Activated naive CD4-positive, alpha-beta T cell treated with anti-CD3 and anti-CD28 coated beads, Interleukin-2, amount 10 ng/mL, durations not matched to agents 7 days and 5 days (primary cell): ENCODE data around the gene SLC16A1.

Source experiments
- CTCF ChIA-PET: fragments of 350-600 bp; sonication (Branson Sonifier 250); formaldehyde crosslinking; loops from one replicate; lab custom pipeline; 2021; ENCODE audit warnings: antibody characterized with exemption; lab: Charles Lee
- DNase-seq: peaks from one replicate; pipeline ENCODE4 v3.0.0-alpha.2; 2020
- H3K27ac Mint-ChIP-seq: one replicate; pipeline ENCODE4 v1.8.0; 2021; ENCODE audit warnings: mild to moderate bottlenecking, moderate library complexity, mixed read lengths
- H3K27me3 Mint-ChIP-seq: one replicate; pipeline ENCODE4 v1.8.0; 2021; ENCODE audit warnings: mild to moderate bottlenecking, mixed read lengths
- H3K36me3 Mint-ChIP-seq: one replicate; pipeline ENCODE4 v1.8.0; 2021; ENCODE audit warnings: mixed read lengths
- H3K4me1 Mint-ChIP-seq: one replicate; pipeline ENCODE4 v1.8.0; 2021; ENCODE audit warnings: mixed read lengths
- H3K4me3 Mint-ChIP-seq: one replicate; pipeline ENCODE4 v1.8.0; 2021; ENCODE audit warnings: mild to moderate bottlenecking, moderate library complexity, mixed read lengths
- H3K9me3 Mint-ChIP-seq: one replicate; pipeline ENCODE4 v1.8.0; 2021; ENCODE audit warnings: mixed read lengths

The SLC16A1 gene

GRCh38 chr1:112954945-112955772, 837 bp downstream of the SLC16A1 start:
- peaks cover 27% of the 10 kb centered on the region for H3K36me3 Mint-ChIP-seq
- H3K4me3 Mint-ChIP-seq: peak overlapping the region; percentile 75
- peak overlapping the region; percentile 100 for H3K27ac Mint-ChIP-seq
- H3K27me3 Mint-ChIP-seq: no peaks in the 10 kb centered on the region
- DNase-seq: peak; percentile 70
- CTCF ChIA-PET: interaction anchor here (0.9 to 1.9 kb wide), 4 partner anchors 17 to 236 kb away, joined by 3 to 7 read pairs (median 6); partner anchors contain the start of gene LRIG2
- peaks cover 62% of the 10 kb centered on the region for H3K4me1 Mint-ChIP-seq
- H3K9me3 Mint-ChIP-seq: no peaks in the 10 kb centered on the region

DNA sequence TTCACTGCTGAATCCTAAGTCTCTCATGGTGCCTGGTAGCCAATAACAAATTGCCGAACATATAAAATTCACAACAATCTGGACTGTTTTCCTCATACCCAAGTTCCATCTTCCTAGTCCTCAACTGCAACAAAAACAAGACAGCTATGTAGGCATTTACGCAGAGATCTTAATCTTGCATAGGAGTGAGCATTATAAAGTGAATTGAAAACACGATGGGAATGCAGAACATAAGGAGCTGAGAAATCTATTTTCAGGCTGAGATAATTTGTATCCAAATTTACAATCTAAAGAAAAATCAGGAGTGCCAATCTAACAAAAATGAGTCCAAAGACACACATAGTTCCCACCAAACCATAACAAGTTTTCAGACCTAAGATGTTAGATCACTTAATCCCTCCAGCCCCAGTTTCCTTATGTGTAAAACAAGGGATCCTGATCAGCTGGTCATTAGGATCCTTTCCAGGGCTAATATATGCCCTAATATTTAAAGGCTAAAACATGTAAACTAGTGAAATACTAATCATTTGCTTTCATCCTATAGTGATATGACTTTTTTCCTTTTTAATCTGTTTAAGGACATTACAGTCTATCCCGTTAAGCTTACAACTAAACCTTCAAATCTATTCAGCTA, 1.9 kb downstream of the SLC16A1 start:
- no peaks in the 10 kb centered on the region for H3K27me3 Mint-ChIP-seq
- peaks cover 22% of the 10 kb centered on the region for H3K36me3 Mint-ChIP-seq
- H3K4me1 Mint-ChIP-seq: peaks cover 56% of the 10 kb centered on the region

GRCh38 chr1:112950426-112950825, 5.6 kb downstream of the SLC16A1 start:
- H3K27ac Mint-ChIP-seq: no peak overlapping the region
- no peak for DNase-seq
- H3K4me3 Mint-ChIP-seq: no peak overlapping the region
- H3K27me3 Mint-ChIP-seq: no peaks in the 10 kb centered on the region
- H3K36me3 Mint-ChIP-seq: peaks cover 15% of the 10 kb centered on the region
- CTCF ChIA-PET: interaction anchor here (0.6 to 1.4 kb wide), 2 partner anchors 123 to 367 kb away, joined by 3 read pairs; partner anchors contain the start of gene LRIG2
- peaks cover 39% of the 10 kb centered on the region for H3K4me1 Mint-ChIP-seq
- no peaks in the 10 kb centered on the region for H3K9me3 Mint-ChIP-seq

More for the DNA sequence above, 1.9 kb downstream of the SLC16A1 start:
- peak overlapping the region; percentile 100 for H3K27ac Mint-ChIP-seq
- no peaks in the 10 kb centered on the region for H3K9me3 Mint-ChIP-seq
- CTCF ChIA-PET: interaction anchor here (0.6 to 1.9 kb wide), 6 partner anchors 16 to 235 kb away, joined by 3 to 7 read pairs (median 4); partner anchors contain the start of gene LRIG2
- DNase-seq: no peak
- H3K4me3 Mint-ChIP-seq: peak overlapping the region; percentile 75

DNA sequence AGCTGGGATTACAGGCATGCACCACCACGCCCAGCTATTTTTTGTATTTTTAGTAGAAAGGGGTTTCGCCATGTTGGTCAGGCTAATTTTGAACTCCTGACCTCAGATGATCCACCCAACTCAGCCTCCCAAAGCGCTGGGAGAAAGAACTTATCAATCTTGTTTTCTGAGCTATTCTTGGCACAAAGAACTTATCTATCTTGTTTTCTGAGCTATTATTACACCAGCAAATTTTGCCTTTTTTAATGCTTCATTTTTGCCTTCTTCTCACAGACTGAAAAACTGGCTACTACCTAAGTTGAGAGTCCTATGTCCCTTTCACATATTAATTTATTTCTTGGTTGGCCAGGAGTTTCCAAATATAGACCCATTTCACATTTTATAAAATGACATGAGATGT, 9.3 kb downstream of the SLC16A1 start:
- no peak for DNase-seq
- H3K4me3 Mint-ChIP-seq: no peak overlapping the region
- H3K4me1 Mint-ChIP-seq: peaks cover 8% of the 10 kb centered on the region
- no peaks in the 10 kb centered on the region for H3K9me3 Mint-ChIP-seq
- no peak overlapping the region for H3K27ac Mint-ChIP-seq
- H3K27me3 Mint-ChIP-seq: no peaks in the 10 kb centered on the region
- peaks cover 4% of the 10 kb centered on the region for H3K36me3 Mint-ChIP-seq
- CTCF ChIA-PET: no interaction called here

DNA sequence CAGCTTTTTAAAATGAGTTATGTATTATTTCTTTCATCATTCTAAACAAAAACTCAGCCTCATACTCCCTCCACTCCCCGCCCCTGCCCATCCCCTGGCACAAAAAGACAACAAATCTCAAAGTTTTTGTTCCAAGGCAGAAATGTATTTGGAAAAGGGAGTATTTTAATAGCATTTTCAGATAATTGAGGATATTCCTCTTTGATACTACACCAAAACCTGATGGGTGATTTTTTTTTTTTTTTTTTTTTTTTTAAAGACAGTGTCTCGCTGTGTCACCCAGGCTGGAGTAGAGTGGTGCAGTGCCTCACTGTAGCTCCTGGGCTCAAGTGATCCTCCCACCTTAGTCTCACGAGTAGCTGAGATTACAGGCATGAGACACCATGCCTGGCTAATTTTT, 16.2 kb downstream of the SLC16A1 start:
- peaks cover 6% of the 10 kb centered on the region for H3K36me3 Mint-ChIP-seq
- no peak overlapping the region for H3K27ac Mint-ChIP-seq
- no peak overlapping the region for H3K4me3 Mint-ChIP-seq
- H3K9me3 Mint-ChIP-seq: no peaks in the 10 kb centered on the region
- H3K27me3 Mint-ChIP-seq: no peaks in the 10 kb centered on the region
- peaks cover 22% of the 10 kb centered on the region for H3K4me1 Mint-ChIP-seq
- CTCF ChIA-PET: no interaction called here
- no peak for DNase-seq

DNA sequence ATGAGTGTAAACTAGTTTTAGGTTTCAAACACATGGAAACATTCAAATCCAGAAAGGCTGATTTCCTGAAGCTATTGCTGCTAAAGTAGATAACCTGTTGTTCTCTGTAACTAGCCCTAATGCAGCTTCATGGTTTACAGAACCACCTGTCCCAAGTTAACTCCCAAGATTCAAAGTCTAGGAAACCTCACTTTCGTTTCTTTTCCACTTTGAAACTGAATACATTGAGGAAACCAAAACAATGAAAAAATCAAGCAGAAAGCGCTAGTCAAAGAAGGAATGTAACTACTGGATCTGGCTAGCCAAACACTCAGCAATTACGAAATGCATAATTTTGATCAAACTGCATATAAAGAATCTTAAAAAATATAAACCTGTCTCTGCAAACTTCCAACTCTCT, 17.8 kb downstream of the SLC16A1 start:
- CTCF ChIA-PET: interaction anchor here (0.8 to 2.1 kb wide), 2 partner anchors 17 to 134 kb away, joined by 3 to 6 read pairs; partner anchors contain the start of gene LRIG2
- Mint-ChIP-seq H3K36me3 (peaks cover 10% of the 10 kb centered on the region), H3K27ac (no peak overlapping the region), H3K27me3 (no peaks in the 10 kb centered on the region), H3K4me1 (peaks cover 29% of the 10 kb centered on the region), H3K9me3 (no peaks in the 10 kb centered on the region), H3K4me3 (no peak overlapping the region)
- DNase-seq: no peak

DNA sequence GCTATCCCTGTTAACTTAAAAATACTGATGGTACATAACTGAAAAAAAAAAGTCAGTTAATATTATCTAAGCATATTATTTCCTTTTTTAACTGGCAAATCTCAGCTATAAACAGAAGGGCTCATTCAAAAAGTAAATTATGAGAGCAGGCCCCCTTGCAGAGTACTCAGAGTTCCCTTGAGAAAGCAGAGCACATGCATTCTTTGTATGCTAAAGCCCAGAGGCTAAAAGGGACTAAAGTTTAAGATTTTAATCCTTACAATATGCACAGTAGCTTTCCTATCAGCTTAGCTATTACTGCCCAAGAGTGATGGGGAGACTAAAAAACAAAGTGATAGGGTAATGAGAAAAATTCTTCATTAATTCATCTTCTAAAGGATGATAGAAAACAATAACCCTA, 18.5 kb downstream of the SLC16A1 start:
- peaks cover 6% of the 10 kb centered on the region for H3K36me3 Mint-ChIP-seq
- H3K9me3 Mint-ChIP-seq: no peaks in the 10 kb centered on the region
- no peak for DNase-seq
- H3K27me3 Mint-ChIP-seq: no peaks in the 10 kb centered on the region
- CTCF ChIA-PET: interaction anchor here (0.7 to 2.1 kb wide), 4 partner anchors 17 to 1171 kb away, joined by 3 to 6 read pairs (median 3); partner anchors contain the start of gene LRIG2
- H3K27ac Mint-ChIP-seq: no peak overlapping the region
- H3K4me1 Mint-ChIP-seq: peaks cover 29% of the 10 kb centered on the region
- no peak overlapping the region for H3K4me3 Mint-ChIP-seq

DNA sequence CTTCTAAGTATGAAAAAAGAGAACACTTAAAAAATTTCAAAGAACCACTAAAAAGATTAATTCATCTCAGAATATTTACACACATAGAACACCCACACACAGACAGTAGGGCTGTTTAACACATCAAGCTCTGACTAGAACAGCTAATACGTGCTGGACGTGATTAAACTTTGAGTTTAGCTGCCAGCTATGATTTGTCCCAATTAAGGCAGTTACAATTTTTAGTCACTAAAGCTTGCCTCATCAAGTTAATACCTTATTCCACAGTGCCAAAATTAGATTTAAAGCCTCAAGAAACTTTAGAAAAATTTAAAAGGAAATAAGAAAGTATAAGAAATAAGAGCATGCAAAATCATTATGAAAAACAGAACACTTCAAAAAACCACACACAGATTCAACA, 18.9 kb downstream of the SLC16A1 start:
- DNase-seq: no peak

GRCh38 chr1:112935461-112936111, 20.4 kb downstream of the SLC16A1 start:
- peak overlapping the region; percentile 67 for H3K27ac Mint-ChIP-seq
- H3K27me3 Mint-ChIP-seq: no peaks in the 10 kb centered on the region
- H3K9me3 Mint-ChIP-seq: no peaks in the 10 kb centered on the region
- H3K4me3 Mint-ChIP-seq: no peak overlapping the region
- no peak for DNase-seq
- H3K36me3 Mint-ChIP-seq: peaks cover 6% of the 10 kb centered on the region
- CTCF ChIA-PET: interaction anchor here (0.7 to 1.6 kb wide), 3 partner anchors 13 to 35 kb away, joined by 3 to 4 read pairs (median 3); no protein-coding TSS in a partner anchor
- peaks cover 29% of the 10 kb centered on the region for H3K4me1 Mint-ChIP-seq

More for the DNA sequence above, 18.9 kb downstream of the SLC16A1 start:
- peaks cover 6% of the 10 kb centered on the region for H3K36me3 Mint-ChIP-seq
- H3K4me1 Mint-ChIP-seq: peaks cover 29% of the 10 kb centered on the region
- CTCF ChIA-PET: interaction anchor here (0.7 to 2.1 kb wide), 5 partner anchors 16 to 1171 kb away, joined by 3 to 6 read pairs (median 3); partner anchors contain the start of gene LRIG2
- no peak overlapping the region for H3K27ac Mint-ChIP-seq
- no peak overlapping the region for H3K4me3 Mint-ChIP-seq
- no peaks in the 10 kb centered on the region for H3K9me3 Mint-ChIP-seq
- H3K27me3 Mint-ChIP-seq: no peaks in the 10 kb centered on the region

GRCh38 chr1:112934577-112934976, 21.4 kb downstream of the SLC16A1 start:
- Mint-ChIP-seq H3K4me3 (no peak overlapping the region), H3K4me1 (peaks cover 29% of the 10 kb centered on the region), H3K36me3 (peaks cover 6% of the 10 kb centered on the region), H3K27ac (peak overlapping the region; percentile 53), H3K27me3 (no peaks in the 10 kb centered on the region), H3K9me3 (no peaks in the 10 kb centered on the region)
- CTCF ChIA-PET: interaction anchor here (0.6 kb wide), 1 partner anchor 186 kb away, joined by 4 read pairs; no protein-coding TSS in a partner anchor
- no peak for DNase-seq

DNA sequence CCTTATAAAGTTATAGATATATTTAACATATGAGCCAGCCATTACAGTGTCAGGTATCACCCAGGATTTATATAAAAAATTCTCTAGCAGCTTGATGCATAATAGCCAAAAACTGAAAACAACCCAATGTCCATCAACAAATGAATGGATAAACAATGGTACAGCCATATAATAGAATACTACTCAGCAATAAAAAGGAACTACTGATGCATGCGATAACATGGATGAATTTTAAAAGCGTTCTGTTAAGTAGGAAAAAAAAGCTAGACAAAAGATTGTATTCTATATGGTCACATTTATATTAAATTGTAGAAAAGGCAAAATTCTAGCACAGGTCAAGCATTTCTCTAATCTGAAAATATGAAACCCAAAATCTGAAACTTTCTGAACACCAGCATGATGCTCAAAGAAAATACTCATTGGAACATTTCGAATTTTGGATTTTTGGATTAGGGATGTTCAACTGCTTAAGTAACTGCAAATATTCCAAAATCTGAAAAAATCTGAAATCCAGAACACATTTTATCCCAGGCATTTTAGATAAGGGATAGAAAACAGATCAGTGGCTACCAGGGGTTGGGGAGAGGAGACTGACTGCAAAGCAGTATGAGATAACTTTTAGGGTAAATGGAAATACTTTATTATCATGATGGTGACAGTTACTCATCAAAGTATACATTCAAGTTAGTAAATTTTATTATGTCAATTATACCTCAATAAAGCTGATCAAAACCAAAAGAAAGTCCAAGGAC, 22.0 kb downstream of the SLC16A1 start:
- no peak overlapping the region for H3K4me3 Mint-ChIP-seq
- no peaks in the 10 kb centered on the region for H3K9me3 Mint-ChIP-seq
- no peak overlapping the region for H3K27ac Mint-ChIP-seq
- H3K4me1 Mint-ChIP-seq: peaks cover 29% of the 10 kb centered on the region
- peaks cover 6% of the 10 kb centered on the region for H3K36me3 Mint-ChIP-seq
- no peak for DNase-seq
- CTCF ChIA-PET: interaction anchor here (0.6 kb wide), 1 partner anchor 187 kb away, joined by 4 read pairs; no protein-coding TSS in a partner anchor
- no peaks in the 10 kb centered on the region for H3K27me3 Mint-ChIP-seq

DNA sequence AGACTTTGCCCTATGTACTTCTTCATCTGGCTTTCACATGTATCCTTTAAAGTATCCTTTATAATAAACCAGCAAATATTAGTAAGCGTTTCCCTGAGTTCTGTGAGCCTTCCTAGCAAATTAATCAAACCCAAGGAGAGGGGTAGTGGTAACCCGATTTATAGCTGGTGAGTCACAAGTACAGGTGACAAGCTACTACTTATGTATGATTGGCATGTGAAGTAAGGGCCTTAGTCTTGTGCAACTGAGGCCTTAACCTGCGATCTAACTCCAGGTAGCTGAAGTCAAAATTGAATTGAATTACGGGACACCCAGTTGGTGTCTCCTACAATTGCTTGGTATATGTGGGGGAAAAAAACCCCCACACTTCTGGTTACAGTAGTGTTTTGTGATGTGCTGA, 26.0 kb downstream of the SLC16A1 start:
- H3K27ac Mint-ChIP-seq: no peak overlapping the region
- no peak for DNase-seq
- CTCF ChIA-PET: interaction anchor here (0.6 to 1.2 kb wide), 4 partner anchors 14 to 1614 kb away, joined by 3 to 5 read pairs (median 4); partner anchors contain the start of gene LRIG2

DNA sequence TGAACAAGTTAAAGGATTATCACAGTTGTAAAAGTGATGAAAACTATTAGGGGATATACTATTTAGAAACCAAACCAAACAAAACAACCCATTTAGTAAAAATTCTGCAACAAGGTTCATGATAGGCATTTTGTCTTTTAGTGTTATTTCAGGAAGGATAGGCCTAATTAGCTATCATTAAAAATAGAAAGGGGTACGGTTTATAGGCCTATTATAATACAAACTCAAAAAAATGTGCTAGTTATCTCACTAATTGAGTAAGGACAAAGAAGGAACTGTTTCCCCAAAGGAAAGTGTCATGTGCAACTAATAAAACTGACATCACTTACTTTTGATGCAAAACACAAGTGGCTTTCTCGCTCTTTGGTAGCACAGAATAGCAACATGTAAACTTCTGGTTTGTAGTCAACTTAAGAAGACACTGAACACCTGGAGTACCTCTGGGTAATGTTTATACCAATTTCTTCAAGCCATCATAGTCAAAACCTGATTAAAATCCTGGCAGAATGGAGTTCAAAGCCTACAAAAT, 28.5 kb downstream of the SLC16A1 start:
- H3K27me3 Mint-ChIP-seq: no peaks in the 10 kb centered on the region
- H3K4me3 Mint-ChIP-seq: no peak overlapping the region
- H3K4me1 Mint-ChIP-seq: no peaks in the 10 kb centered on the region
- no peaks in the 10 kb centered on the region for H3K9me3 Mint-ChIP-seq
- peaks cover 27% of the 10 kb centered on the region for H3K36me3 Mint-ChIP-seq
- CTCF ChIA-PET: no interaction called here
- H3K27ac Mint-ChIP-seq: peak overlapping the region; percentile 6
- no peak for DNase-seq

More for the DNA sequence above, 26.0 kb downstream of the SLC16A1 start:
- peaks cover 18% of the 10 kb centered on the region for H3K36me3 Mint-ChIP-seq
- no peaks in the 10 kb centered on the region for H3K27me3 Mint-ChIP-seq
- H3K4me1 Mint-ChIP-seq: peaks cover 9% of the 10 kb centered on the region
- no peaks in the 10 kb centered on the region for H3K9me3 Mint-ChIP-seq
- H3K4me3 Mint-ChIP-seq: no peak overlapping the region
